Cerebellar nuclear complex (tissue), 1 donor: ENCODE results near the gene KRT81.
"Not testable (repeated sequence)": the region's sequence is repeated elsewhere in the genome, so short reads cannot be mapped to it uniquely, and the experiment has no call there.

ENCODE experiments used
- DNase-seq, 2 experiments: peaks; one replicate each; lab custom pipeline; 2025; lab: John Stamatoyannopoulos, UW

The KRT81 gene

GRCh38 chr12:52274521-52275120 is 16.7 kb downstream of the KRT81 start, which contains the start of gene KRT86:
KRT86 (plus strand) TSS chr12:52274645; CDS start chr12:52301917, 27,272 bp downstream.
- DNase-seq, result no peak

GRCh38 chr12:52271158-52271557 is 20.2 kb downstream of the KRT81 start:
- no peak for DNase-seq

- no peak for DNase-seq
Measured at GRCh38 chr12:52270541-52271070, 20.7 kb downstream of the KRT81 start.

- DNase-seq, result no peak
Measured at GRCh38 chr12:52268212-52268611, 23.1 kb downstream of the KRT81 start.

GRCh38 chr12:52267699-52268098 is 23.6 kb downstream of the KRT81 start:
- no peak for DNase-seq

GRCh38 chr12:52267266-52267665 is 24.1 kb downstream of the KRT81 start:
- no peak for DNase-seq

- DNase-seq, result no peak
Measured at GRCh38 chr12:52266514-52266913, 24.8 kb downstream of the KRT81 start.

GRCh38 chr12:52264435-52264825 is 26.9 kb downstream of the KRT81 start:
- DNase-seq, result no peak

- no peak for DNase-seq
Measured at GRCh38 chr12:52263761-52264434, 27.4 kb downstream of the KRT81 start.

GRCh38 chr12:52262286-52262685 is 29.0 kb downstream of the KRT81 start:
- no peak for DNase-seq

GRCh38 chr12:52261208-52261484 is 30.2 kb downstream of the KRT81 start:
- DNase-seq, result no peak

- DNase-seq, result no peak
Measured at GRCh38 chr12:52260361-52261207, 30.8 kb downstream of the KRT81 start.

GRCh38 chr12:52259657-52260243 is 31.6 kb downstream of the KRT81 start:
- no peak for DNase-seq

GRCh38 chr12:52258335-52258901 is 32.9 kb downstream of the KRT81 start:
- no peak for DNase-seq

GRCh38 chr12:52257922-52258321 is 33.4 kb downstream of the KRT81 start:
- DNase-seq, result not testable (repeated sequence)

- DNase-seq, result no peak
Measured at GRCh38 chr12:52257074-52257551, 34.2 kb downstream of the KRT81 start.

- no peak for DNase-seq
Measured at GRCh38 chr12:52256584-52256935, 34.8 kb downstream of the KRT81 start.

GRCh38 chr12:52255926-52256583 is 35.3 kb downstream of the KRT81 start:
- DNase-seq, result no peak

- DNase-seq, result no peak
Measured at GRCh38 chr12:52254965-52255751, 36.2 kb downstream of the KRT81 start.

GRCh38 chr12:52254180-52254964 is 37.0 kb downstream of the KRT81 start:
- DNase-seq, result no peak
